Adrenal gland (tissue), 12 donors: Measurements from ENCODE around the gene ANKFN1. TPM values are rescaled to one million over a fixed set of nuclear protein-coding genes. Genes with fewer than 3 reads are reported as not detected.

ENCODE experiments used
- DNase-seq, 7 donors: peaks; one replicate each; pipeline ENCODE4 v3.0.0-alpha.2; 2019 to 2020
- H3K27ac ChIP-seq, 5 donors: fragments of 200-600 bp; sonication (generic) in 4 of 5; 1 replicate in 3 of 5; 2 replicates in 2 of 5; pipeline versions ENCODE4 v1.5.1 to v1.8.0; 2016 to 2020; ENCODE audit warnings: mild to moderate bottlenecking in 1 of 5
- H3K27me3 ChIP-seq: fragments of 200-600 bp; 2 replicates; pipeline ENCODE4 v1.8.0; 2021
- H3K36me3 ChIP-seq, 2 donors: fragments of 200-600 bp; replicated peaks in 1 of 2; 1 replicate in 1 of 2; 2 replicates in 1 of 2; pipeline versions ENCODE4 v1.5.1 to v1.8.0; 2018 to 2022
- H3K4me1 ChIP-seq, 2 donors: fragments of 200-600 bp; replicated peaks in 1 of 2; 1 replicate in 1 of 2; 2 replicates in 1 of 2; pipeline versions ENCODE4 v1.5.1 to v1.8.0; 2018 to 2021
- H3K4me3 ChIP-seq, 4 donors: fragments of 200-600 bp; sonication (generic) in 3 of 4; one replicate each; pipeline ENCODE4 v1.5.1; 2016 to 2018
- H3K9me3 ChIP-seq, 3 donors: fragments of 200-600 bp; sonication (generic) in 1 of 3; replicated peaks in 1 of 3; 1 replicate in 2 of 3; 2 replicates in 1 of 3; pipeline versions ENCODE4 v1.5.1 to v1.8.0; 2016 to 2021
- POLR2A ChIP-seq, 2 donors: fragments of 450-650 bp; IDR thresholded peaks; one replicate each; pipeline ENCODE4 v1.6.1; 2017; ENCODE audit warnings: antibody characterized with exemption in 2 of 2, mild to moderate bottlenecking in 2 of 2, moderate library complexity in 1 of 2
- WGBS, 4 donors: extraction: QIAGEN DNeasy Blood & Tissue Kit in 2 of 4; methylation state at CpG; one replicate each; pipeline versions ENCODE4 v1.1.5 to v1.1.7; 2013 to 2017; 5-methylcytosine and 5-hydroxymethylcytosine counted together
- intact Hi-C, 2 donors: fragments of 100-400 bp; cut with DNase I; formaldehyde crosslinking; loops; one replicate each; pipeline versions ENCODE4 v1.14.1 to v1.15.0; 2022 to 2023
- polyA plus RNA-seq, 3 donors: library from polyadenylated mRNA; stranded (reverse); fragments of 200-250 nt in 2 of 3; fragments of 350-450 nt in 1 of 3; fragmentation: Illumina TruSeq in 1 of 3; extraction: RNeasy Lipid Tissue Mini Kit (QIAGEN cat#74804) in 1 of 3; gene quantifications; one replicate each; pipeline ENCODE4 v1.2.3, GENCODE V29; 2013 to 2014
- total RNA-seq, 9 donors: library from RNA; depleted of rRNA in 4 of 9; stranded (reverse); fragments of >200 nt in 4 of 9; fragments of 120-200 nt in 1 of 9; fragmentation: NEBNext Ultra II Directional in 1 of 9; extraction: Animal tissue kit (Norgen Biotek cat#: 25700) in 1 of 9; gene quantifications; one replicate each; pipeline versions ENCODE4 v1.1.0 to v1.2.4, GENCODE V29; 2013 to 2023
- TF ChIP-seq, protein P1 (sequence below), 6 experiments: fragments of 450-650 bp in 4 of 6; fragments of 200-600 bp in 2 of 6; sonication (generic) in 1 of 6; IDR thresholded peaks; 1 replicate in 5 of 6; 2 replicates in 1 of 6; pipeline versions ENCODE4 v1.5.1 to v1.8.0; 2016 to 2021; ENCODE audit warnings: antibody characterized with exemption in 6 of 6, mild to moderate bottlenecking in 2 of 6, moderate library complexity in 1 of 6
- donor health status: healthy with polysubstance abuse.
- donor health status: Bipolar disorder and iron deficiency.
- donor health status: DM: yes; HTN: yes; CAD: no.
- donor health status: DM: no; HTN: no; CAD: no.
- donor health status: DM: no; HTN: no; CAD: no.
- donor health status: DM: yes; HTN: yes; CAD: no.

ANKFN1 gene
- total and polyA plus RNA-seq, 12 donors: 0.18 to 1.6 (median 0.41) TPM; not detected in 5

DNA sequence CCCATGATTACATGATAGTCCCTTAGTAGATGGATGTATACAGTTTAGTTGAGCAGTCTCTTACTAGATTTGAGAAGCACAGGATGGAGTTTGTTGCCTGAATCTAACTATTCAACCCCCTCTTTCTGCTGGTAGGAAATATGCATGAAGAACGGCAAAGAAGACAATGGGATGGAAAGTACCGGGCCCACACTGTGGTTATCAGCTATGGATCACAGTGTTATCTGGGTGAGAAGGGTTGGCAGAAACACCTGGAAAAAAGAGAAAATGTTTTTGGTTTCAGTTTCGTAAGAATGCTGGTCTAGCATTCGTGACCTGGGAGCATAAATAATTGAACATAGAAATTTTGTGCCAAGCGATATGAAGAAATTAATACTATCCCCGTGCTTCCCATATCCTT is 53.1 kb downstream of the ANKFN1 start:
- Histone ChIP-seq H3K36me3 (no peaks in the 10 kb centered on the region), H3K27me3 (no peaks in the 10 kb centered on the region), H3K4me3 (no peak overlapping the region), H3K27ac (no peak overlapping the region), H3K9me3 (no peaks in the 10 kb centered on the region), H3K4me1 (no peaks in the 10 kb centered on the region)
- intact Hi-C loops: no loop called here
- 70 to 79% (median 74%) methylated on average over 6 of the region's 6 CpGs for WGBS, 4 donors
- DNase-seq: no peak
- no peak for TF ChIP-seq POLR2A (IDR thresholded peaks at IDR 0.05)

DNA sequence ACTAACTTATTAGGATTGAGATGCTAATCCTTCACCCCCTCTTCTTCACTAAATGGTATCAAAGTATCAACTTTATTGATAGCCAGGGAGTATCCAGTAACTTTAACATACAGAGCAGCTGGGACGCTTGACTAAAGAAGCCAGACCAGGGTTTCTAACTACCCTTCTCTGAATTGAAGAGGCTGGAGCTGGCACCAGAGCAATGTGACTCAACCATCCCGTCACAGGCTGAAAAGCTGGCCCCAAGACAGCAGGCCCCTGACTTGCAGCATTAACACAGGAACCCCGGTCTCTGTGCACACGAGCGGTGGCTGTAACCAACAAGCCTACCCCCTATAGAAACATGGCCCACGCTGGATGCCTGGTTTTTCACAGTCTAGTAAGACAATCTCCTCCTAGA is 59.8 kb downstream of the ANKFN1 start:
- TF ChIP-seq, protein P1, sequence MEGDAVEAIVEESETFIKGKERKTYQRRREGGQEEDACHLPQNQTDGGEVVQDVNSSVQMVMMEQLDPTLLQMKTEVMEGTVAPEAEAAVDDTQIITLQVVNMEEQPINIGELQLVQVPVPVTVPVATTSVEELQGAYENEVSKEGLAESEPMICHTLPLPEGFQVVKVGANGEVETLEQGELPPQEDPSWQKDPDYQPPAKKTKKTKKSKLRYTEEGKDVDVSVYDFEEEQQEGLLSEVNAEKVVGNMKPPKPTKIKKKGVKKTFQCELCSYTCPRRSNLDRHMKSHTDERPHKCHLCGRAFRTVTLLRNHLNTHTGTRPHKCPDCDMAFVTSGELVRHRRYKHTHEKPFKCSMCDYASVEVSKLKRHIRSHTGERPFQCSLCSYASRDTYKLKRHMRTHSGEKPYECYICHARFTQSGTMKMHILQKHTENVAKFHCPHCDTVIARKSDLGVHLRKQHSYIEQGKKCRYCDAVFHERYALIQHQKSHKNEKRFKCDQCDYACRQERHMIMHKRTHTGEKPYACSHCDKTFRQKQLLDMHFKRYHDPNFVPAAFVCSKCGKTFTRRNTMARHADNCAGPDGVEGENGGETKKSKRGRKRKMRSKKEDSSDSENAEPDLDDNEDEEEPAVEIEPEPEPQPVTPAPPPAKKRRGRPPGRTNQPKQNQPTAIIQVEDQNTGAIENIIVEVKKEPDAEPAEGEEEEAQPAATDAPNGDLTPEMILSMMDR (IDR thresholded peaks at IDR 0.05): no peak
- TF ChIP-seq POLR2A (IDR thresholded peaks at IDR 0.05): no peak
- Histone ChIP-seq H3K36me3 (no peaks in the 10 kb centered on the region), H3K4me1 (no peaks in the 10 kb centered on the region), H3K9me3 (no peaks in the 10 kb centered on the region), H3K4me3 (no peak overlapping the region), H3K27ac (no peak overlapping the region), H3K27me3 (no peaks in the 10 kb centered on the region)
- intact Hi-C loops: no loop called here
- DNase-seq: no peak
- 62 to 80% (median 71%) methylated on average over 6 of the region's 6 CpGs for WGBS, 4 donors

DNA sequence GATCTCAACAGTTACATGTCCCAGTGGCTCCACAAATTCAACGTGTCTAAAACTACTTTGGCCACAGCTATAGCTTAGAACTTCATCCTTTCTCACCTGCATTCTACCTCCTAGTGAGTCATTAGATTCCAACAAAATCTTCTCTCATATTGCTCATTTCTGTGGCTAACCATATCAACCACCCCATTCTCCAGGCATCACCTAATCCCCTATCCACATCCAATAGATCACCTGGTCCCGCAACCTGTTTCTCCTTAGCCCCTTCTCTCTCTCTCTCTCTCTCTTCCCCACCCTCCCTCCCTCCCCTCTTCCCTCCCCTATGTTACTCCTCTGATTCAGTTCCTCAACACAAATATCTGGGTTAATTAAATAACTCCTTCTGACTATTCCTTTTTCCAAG is 64.6 kb downstream of the ANKFN1 start:
- intact Hi-C loops: no loop called here
- WGBS, 4 donors: 56 to 83% (median 80%) methylated on average over 2 of the region's 2 CpGs
- TF ChIP-seq, protein P1 (IDR thresholded peaks at IDR 0.05): no peak
- no peak for TF ChIP-seq POLR2A (IDR thresholded peaks at IDR 0.05)

DNA sequence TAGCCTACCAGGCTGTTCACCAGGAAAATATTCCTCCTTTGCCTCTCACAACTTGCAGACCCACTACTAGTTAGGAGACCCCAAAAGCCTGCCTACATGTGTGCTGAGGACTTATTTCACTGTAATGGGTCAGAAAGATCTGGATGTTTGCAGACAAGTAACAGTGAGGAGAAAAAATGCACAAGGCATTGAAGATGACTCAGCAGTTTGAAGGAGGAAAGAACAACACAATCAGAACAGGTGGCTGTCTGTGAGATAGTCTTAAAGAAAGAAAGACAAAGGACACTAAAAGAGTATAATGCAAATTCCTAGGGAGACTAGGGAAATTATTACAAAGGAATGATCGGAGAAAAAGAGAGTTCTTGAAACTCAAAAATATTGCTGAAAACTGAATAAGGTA is 69.0 kb downstream of the ANKFN1 start:
- intact Hi-C loops: no loop called here
- Histone ChIP-seq H3K36me3 (no peaks in the 10 kb centered on the region), H3K4me1 (no peaks in the 10 kb centered on the region), H3K27ac (no peak overlapping the region), H3K4me3 (no peak overlapping the region), H3K9me3 (no peaks in the 10 kb centered on the region), H3K27me3 (no peaks in the 10 kb centered on the region)
- no peak for DNase-seq
- TF ChIP-seq POLR2A (IDR thresholded peaks at IDR 0.05): no peak
- TF ChIP-seq, protein P1 (IDR thresholded peaks at IDR 0.05): no peak
- 83 to 97% (median 94%) methylated on average over 1 of the region's 1 CpG for WGBS, 4 donors

More for the DNA sequence above, 64.6 kb downstream of the ANKFN1 start:
- Histone ChIP-seq H3K4me3 (no peak overlapping the region), H3K4me1 (no peaks in the 10 kb centered on the region), H3K27ac (no peak overlapping the region), H3K27me3 (no peaks in the 10 kb centered on the region), H3K9me3 (no peaks in the 10 kb centered on the region), H3K36me3 (no peaks in the 10 kb centered on the region)
- DNase-seq: no peak

DNA sequence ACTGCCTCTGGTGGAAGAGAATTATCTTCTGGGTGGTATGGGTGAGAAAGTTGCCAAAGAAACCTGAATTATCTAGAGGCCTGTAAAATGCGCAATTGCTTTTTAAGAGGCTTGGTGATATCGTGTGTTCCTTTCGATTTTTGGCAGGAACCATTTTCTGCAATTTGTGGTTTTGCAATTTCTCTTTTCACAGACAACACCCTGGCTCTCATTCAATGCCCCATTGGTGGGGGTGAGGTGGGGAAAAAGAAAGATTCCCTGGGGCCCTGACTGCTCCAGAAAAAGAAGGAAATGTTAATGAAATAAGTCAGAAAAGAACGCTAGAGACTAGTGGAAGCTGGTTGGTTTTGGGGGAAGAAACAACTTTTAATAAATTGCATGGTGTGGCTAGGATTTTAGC is 77.4 kb downstream of the ANKFN1 start:
- WGBS, 4 donors: 52 to 66% (median 63%) methylated on average over 4 of the region's 4 CpGs
- no peak for DNase-seq

More for the DNA sequence above, 77.4 kb downstream of the ANKFN1 start:
- intact Hi-C loops: no loop called here
- Histone ChIP-seq H3K4me1 (no peaks in the 10 kb centered on the region), H3K27me3 (no peaks in the 10 kb centered on the region), H3K4me3 (no peak overlapping the region), H3K36me3 (no peaks in the 10 kb centered on the region), H3K9me3 (no peaks in the 10 kb centered on the region), H3K27ac (no peak overlapping the region)
- no peak for TF ChIP-seq POLR2A (IDR thresholded peaks at IDR 0.05)
- TF ChIP-seq, protein P1 (IDR thresholded peaks at IDR 0.05): no peak
